Renal cortical epithelial cell (primary cell): ENCODE measurements around the gene GDPD1. TPM values are rescaled to one million over a fixed set of nuclear protein-coding genes. Genes with fewer than 3 reads are reported as not detected.

Experiments
- total RNA-seq: library from RNA; depleted of rRNA; stranded (reverse); fragments of >200 nt; gene quantifications from 2 replicates; pipeline ENCODE4 v1.2.3, GENCODE V29; 2014

The GDPD1 gene
- total RNA-seq, 1 donor from 2014 or later, result 4.1 TPM

Other genes with a start within 250 kb of the GDPD1 start
- gene TRIM37, start 113.6 kb upstream of the GDPD1 start, total RNA-seq, result 57.2 and 63.4 TPM in 2 replicates
- gene SKA2, start 65.3 kb upstream of the GDPD1 start, total RNA-seq, result 63.3 and 106 TPM in 2 replicates
- 2.4 and 10.2 TPM in 2 replicates for gene PRR11, start 64.8 kb upstream of the GDPD1 start, total RNA-seq
- 21.0 and 25.9 TPM in 2 replicates for gene SMG8, start 10.5 kb upstream of the GDPD1 start, total RNA-seq
- gene YPEL2, start 111.1 kb downstream of the GDPD1 start, total RNA-seq, result 14.2 and 37.3 TPM in 2 replicates